ENCODE measurements around the gene LMTK2. TPM values are rescaled to one million over a fixed set of nuclear protein-coding genes. Genes with fewer than 3 reads are reported as not detected.
"Not testable (repeated sequence)": the region's sequence is repeated elsewhere in the genome, so short reads cannot be mapped to it uniquely, and the experiment has no call there.

LMTK2 gene
- total RNA-seq, 2 experiments from 2014 or later = 11.4 to 13.1 TPM

DNA sequence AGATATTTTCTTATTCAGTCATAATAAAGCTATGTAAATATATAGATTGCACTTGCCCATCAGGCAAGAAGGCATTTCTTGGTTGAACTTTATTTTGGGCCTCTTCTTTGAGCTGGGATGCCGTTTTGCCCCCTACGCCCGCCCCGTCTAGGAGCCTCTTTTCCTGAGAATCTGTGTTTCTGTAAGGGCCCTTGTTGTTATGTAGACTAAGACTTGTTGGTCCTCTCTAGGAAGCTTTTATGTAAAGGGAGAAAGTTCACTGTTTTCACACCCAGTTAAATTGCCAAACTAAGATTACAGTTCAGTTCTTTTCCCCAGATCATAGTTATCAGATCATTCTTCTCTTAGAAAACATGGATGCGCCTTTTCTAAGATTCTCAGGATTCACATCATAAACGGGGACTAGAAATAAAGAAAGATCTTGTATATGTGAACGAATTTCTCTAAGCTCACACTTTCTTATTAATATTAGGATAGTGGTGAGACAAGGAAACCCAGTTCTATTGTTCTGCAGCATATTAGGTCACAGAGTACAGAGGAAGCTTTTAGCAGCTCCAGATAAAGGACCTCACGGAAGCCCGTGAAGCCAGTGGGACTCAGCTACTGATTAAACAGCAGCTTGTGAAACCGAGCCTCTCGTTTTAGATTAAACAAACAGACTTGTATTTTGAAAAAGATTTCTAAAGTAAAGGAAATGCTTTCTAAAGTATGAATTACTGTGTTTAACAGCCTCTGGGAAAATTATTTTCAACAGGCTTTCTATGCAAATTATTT lies 3.8 kb downstream of the LMTK2 start:
- no peak for DNase-seq
- CTCF ChIA-PET = interaction anchor here (0.6 to 5.7 kb wide), 6 partner anchors 9 to 89 kb away, joined by 3 to 69 read pairs (median 3); no protein-coding TSS in a partner anchor
- Mint-ChIP-seq H3K36me3 (ENCODE audit: low read depth) (peaks cover 6% of the 10 kb centered on the region), H3K27me3 (ENCODE audit: low read depth) (no peaks in the 10 kb centered on the region), H3K27ac (no peak overlapping the region), H3K4me3 (no peak overlapping the region), H3K9me3 (no peaks in the 10 kb centered on the region), H3K4me1 (ENCODE audit: low read depth) (peaks cover 66% of the 10 kb centered on the region)
- intact Hi-C loops (cut with micrococcal nuclease) = no loop called here

DNA sequence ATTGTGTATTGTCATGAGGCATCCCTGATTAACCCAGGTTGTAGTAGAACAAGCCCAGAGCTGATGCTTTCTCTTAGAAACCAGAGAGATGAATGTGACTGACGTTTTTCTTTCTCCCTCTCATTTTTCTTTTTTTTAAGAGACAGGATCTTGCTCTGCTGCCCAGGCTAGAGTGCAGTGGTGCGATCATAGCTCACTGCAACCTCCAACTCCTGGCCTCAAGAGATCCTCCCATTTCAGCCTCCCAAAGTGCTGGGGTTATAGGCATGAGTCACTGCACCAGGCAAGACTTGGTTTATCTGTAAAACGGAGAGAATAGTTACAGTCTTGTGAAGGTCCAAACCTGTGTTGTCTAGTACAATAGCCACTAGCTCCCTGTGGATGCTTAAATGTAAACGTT lies 5.4 kb downstream of the LMTK2 start:
- CTCF ChIA-PET = interaction anchor here (0.6 to 5.7 kb wide), 3 partner anchors 55 to 249 kb away, joined by 5 to 69 read pairs (median 7); no protein-coding TSS in a partner anchor
- intact Hi-C loops (cut with micrococcal nuclease) = no loop called here
- Mint-ChIP-seq H3K4me3 (no peak overlapping the region), H3K27me3 (ENCODE audit: low read depth) (no peaks in the 10 kb centered on the region), H3K4me1 (ENCODE audit: low read depth) (peaks cover 62% of the 10 kb centered on the region), H3K27ac (no peak overlapping the region), H3K36me3 (ENCODE audit: low read depth) (peaks cover 4% of the 10 kb centered on the region), H3K9me3 (no peaks in the 10 kb centered on the region)
- DNase-seq = no peak

DNA sequence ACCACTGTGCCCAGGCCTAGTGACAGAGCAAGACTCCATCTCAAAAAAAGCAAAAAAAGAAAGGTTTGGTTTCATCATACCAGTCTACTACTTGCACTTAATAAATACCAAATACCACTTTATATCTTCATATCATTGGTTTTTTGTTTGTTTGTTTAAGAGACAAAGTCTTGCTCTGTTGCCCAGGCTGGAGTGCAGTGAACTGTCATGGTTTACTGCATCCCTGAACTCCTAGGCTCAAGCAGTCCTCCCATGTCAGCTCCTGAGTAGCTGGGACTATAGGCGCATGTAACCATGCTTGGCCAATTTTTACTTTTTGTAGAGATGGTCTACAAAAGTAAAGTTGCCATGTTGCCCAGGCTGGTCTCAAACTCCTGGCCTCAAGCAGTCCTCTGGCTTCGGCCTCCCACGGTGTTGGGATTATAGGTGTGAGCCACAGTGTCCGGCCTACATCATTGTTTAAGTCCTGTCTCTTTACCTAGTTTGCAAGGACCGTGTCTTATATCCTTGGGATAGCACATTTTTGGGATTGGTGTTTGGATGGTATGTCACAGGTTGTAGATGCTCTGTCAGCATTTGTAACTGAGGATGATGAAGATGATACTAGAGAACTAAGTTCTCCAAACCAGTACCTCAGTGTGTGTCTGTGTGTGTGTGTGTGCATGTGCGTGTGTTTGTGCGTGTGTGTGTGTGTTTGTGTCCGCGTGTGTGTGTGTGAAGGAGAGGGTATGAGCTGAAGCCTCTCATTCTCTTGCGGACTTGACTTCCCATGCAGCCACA lies 9.3 kb downstream of the LMTK2 start:
- H3K9me3 Mint-ChIP-seq = no peaks in the 10 kb centered on the region

DNA sequence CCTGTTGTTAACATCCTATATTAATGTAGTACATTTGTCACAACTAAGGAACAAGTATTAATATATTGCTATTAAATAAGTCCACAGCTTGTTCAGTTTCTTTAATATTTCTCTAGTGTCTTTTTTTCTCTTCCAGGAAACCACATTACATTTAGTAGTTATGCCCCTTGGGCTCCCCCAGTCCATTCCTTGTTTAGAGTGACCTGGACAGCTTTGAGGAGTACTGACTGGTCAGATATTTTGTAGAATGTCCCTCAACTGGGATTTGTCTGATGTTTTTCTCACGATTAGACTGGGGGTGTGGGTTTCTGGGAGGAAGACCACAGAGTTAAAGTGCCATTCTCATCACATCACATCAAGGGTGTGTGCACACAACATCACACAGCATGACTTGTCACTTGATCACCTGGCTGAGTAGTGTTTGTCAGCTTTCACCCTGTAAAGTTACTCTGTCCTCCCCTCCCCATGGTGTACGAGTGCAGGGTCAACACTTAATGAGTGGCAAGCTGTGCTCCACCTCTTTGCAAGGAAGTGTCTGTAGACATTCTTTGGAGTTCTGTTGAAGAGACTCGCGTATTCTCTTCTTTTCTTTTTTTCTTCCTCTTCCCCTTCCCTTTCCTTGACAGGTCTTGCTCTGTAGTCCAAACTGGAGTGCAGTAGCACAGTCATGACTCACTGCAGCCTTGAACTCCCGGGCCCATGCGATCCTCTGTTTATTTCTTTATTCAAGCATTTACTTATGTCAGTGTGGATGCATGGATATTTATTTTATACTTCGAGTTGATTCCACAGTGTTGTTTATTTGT lies 10.2 kb downstream of the LMTK2 start:
- intact Hi-C loops (cut with micrococcal nuclease) = no loop called here
- no peak for DNase-seq
- H3K27me3 Mint-ChIP-seq (ENCODE audit: low read depth) = no peaks in the 10 kb centered on the region

More for the DNA sequence above, 9.3 kb downstream of the LMTK2 start:
- CTCF ChIA-PET = no interaction called here
- DNase-seq = no peak
- peaks cover 7% of the 10 kb centered on the region for H3K36me3 Mint-ChIP-seq (ENCODE audit: low read depth)
- H3K4me3 Mint-ChIP-seq = no peak overlapping the region
- H3K4me1 Mint-ChIP-seq (ENCODE audit: low read depth) = peaks cover 36% of the 10 kb centered on the region
- intact Hi-C loops (cut with micrococcal nuclease) = loop anchor here (2.0 kb wide), 1 partner anchor 29 kb away; no protein-coding TSS in a partner anchor
- no peak overlapping the region for H3K27ac Mint-ChIP-seq
- H3K27me3 Mint-ChIP-seq (ENCODE audit: low read depth) = no peaks in the 10 kb centered on the region

DNA sequence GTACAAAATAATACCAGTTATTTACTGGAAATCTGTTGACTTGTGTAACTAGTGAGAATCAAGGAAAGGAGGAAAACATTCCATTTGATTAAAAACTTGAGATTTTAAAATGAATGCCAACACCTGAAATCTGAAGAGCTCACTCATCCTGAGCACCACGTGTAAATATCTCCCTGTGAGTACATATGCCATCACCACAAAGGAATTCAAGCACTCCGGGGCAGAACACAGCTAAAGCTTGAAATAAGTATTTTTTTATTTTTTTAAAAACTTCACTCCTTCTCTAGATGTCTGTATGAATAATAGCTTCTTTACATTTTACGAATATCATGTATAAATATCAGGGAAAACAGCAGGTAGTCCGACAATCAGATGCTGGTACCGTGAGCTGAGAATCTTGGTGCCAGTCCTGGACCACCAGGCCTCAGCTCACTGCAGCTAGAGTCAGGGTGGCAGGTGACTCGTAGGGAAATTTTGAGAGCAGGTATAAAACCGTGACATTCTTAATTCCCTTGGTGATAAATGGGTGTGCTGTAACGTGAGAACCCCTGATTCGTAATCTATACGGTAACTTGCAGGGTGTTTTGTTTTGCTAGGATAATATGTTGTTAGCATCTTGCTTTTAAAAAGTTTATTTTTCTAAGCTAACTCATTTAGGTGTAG lies 12.7 kb downstream of the LMTK2 start:
- Mint-ChIP-seq H3K9me3 (no peaks in the 10 kb centered on the region), H3K4me1 (ENCODE audit: low read depth) (peaks cover 12% of the 10 kb centered on the region)
- intact Hi-C loops (cut with micrococcal nuclease) = no loop called here

More for the DNA sequence above, 10.2 kb downstream of the LMTK2 start:
- CTCF ChIA-PET = interaction anchor here (1.0 to 1.4 kb wide), 2 partner anchors 11 to 48 kb away, joined by 3 read pairs; no protein-coding TSS in a partner anchor
- Mint-ChIP-seq H3K4me1 (ENCODE audit: low read depth) (peaks cover 30% of the 10 kb centered on the region), H3K9me3 (no peaks in the 10 kb centered on the region), H3K4me3 (no peak overlapping the region), H3K36me3 (ENCODE audit: low read depth) (peaks cover 6% of the 10 kb centered on the region), H3K27ac (no peak overlapping the region)

DNA sequence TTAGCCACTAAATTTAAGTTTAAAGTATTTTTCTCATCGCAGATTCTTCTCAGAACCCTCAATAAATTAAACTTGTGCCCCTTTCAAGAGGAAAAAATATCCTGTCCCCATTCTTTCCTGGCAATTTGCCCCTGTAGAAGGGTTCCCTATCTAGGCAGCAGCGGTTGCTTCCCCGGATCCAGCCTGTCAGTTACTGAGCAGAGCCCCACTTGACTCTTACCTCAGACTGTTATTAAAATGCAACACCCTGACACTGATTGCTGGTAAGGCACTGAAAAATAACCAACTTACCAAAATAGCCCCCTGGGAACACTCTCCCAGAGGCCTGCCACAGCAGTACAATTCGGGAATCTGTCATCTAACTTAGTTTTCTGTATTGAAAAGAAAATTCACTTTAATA lies 13.9 kb downstream of the LMTK2 start:
- H3K27me3 Mint-ChIP-seq (ENCODE audit: low read depth) = no peaks in the 10 kb centered on the region
- no peak for DNase-seq
- H3K4me3 Mint-ChIP-seq = no peak overlapping the region
- CTCF ChIA-PET = interaction anchor here (0.8 to 1.5 kb wide), 2 partner anchors 10 to 99 kb away, joined by 3 to 5 read pairs; no protein-coding TSS in a partner anchor
- H3K27ac Mint-ChIP-seq = no peak overlapping the region
- no peaks in the 10 kb centered on the region for H3K9me3 Mint-ChIP-seq
- H3K36me3 Mint-ChIP-seq (ENCODE audit: low read depth) = peaks cover 12% of the 10 kb centered on the region
- H3K4me1 Mint-ChIP-seq (ENCODE audit: low read depth) = peaks cover 7% of the 10 kb centered on the region
- intact Hi-C loops (cut with micrococcal nuclease) = no loop called here

More for the DNA sequence above, 12.7 kb downstream of the LMTK2 start:
- no peaks in the 10 kb centered on the region for H3K27me3 Mint-ChIP-seq (ENCODE audit: low read depth)
- no peak for DNase-seq
- H3K36me3 Mint-ChIP-seq (ENCODE audit: low read depth) = peaks cover 12% of the 10 kb centered on the region
- H3K27ac Mint-ChIP-seq = no peak overlapping the region
- no peak overlapping the region for H3K4me3 Mint-ChIP-seq
- CTCF ChIA-PET = interaction anchor here (0.6 to 1.7 kb wide), 6 partner anchors 11 to 415 kb away, joined by 3 to 8 read pairs (median 5); no protein-coding TSS in a partner anchor

DNA sequence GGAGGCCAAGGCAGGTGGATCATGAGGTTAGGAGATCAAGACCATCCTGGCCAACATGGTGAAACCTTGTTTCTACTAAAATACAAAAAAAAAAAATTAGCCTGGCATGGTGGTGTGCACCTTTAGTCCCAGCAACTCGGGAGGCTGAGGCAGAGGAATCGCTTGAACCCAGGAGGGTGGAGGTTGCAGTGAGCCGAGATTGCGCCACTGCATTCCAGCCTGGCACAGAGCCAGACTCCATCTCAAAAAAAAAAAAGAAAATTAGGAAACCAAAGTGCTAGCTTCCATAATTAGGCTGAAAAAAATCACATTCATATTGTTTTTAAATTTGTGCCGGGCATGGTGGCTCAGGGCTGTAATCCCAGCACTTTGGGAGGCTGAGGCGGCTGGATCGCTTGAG lies 14.7 kb downstream of the LMTK2 start:
- H3K27ac Mint-ChIP-seq; H3K4me3 Mint-ChIP-seq; DNase-seq; intact Hi-C loops (cut with micrococcal nuclease); H3K27me3 Mint-ChIP-seq (ENCODE audit: low read depth); H3K9me3 Mint-ChIP-seq; H3K4me1 Mint-ChIP-seq (ENCODE audit: low read depth): not testable (repeated sequence)
- peaks cover 12% of the 10 kb centered on the region for H3K36me3 Mint-ChIP-seq (ENCODE audit: low read depth)
- CTCF ChIA-PET = interaction anchor here (0.7 kb wide), 1 partner anchor 154 kb away, joined by 4 read pairs; no protein-coding TSS in a partner anchor

DNA sequence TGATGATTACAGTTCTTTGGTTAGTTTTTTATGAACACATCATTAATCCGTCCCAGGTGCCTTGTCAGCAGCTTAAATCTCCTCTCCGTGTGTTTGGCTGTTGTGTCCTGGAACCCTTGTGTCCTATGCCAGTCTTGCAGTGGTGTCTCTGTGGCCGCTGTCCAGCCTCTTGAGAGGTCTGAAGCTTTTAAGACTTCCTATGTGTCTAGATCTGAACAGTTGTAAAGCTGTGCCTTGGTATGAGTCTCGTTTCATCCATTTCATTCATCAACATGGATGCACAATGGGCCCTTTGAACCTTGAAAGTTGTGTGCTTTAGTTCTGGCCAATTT lies 16.7 kb downstream of the LMTK2 start:
- Mint-ChIP-seq H3K4me3 (no peak overlapping the region), H3K27ac (no peak overlapping the region), H3K4me1 (ENCODE audit: low read depth) (peaks cover 9% of the 10 kb centered on the region), H3K9me3 (no peaks in the 10 kb centered on the region), H3K36me3 (ENCODE audit: low read depth) (peaks cover 12% of the 10 kb centered on the region), H3K27me3 (ENCODE audit: low read depth) (no peaks in the 10 kb centered on the region)
- DNase-seq = no peak
- intact Hi-C loops (cut with micrococcal nuclease) = no loop called here
- CTCF ChIA-PET = interaction anchor here (0.6 kb wide), 1 partner anchor 270 kb away, joined by 4 read pairs; no protein-coding TSS in a partner anchor

DNA sequence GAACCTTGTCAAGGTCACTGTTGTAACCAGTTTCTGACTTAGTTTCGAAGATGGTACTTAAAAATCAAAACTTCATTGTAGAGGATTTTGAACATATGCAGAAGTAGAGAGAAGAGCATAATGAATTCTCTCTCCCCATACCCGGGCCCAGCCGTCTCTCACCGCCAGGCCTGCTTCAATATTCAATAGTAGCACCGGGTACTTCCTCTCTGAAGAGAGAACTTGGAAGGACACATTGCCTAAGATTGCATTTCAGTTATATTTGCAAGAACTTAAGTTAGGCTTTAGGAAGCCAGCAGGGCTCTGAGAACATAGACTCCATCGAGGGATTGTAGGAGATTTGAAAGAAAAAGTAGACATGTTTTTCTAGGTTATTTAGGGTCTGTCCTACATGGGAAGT lies 19.1 kb downstream of the LMTK2 start:
- intact Hi-C loops (cut with micrococcal nuclease) = no loop called here
- Mint-ChIP-seq H3K4me3 (no peak overlapping the region), H3K4me1 (ENCODE audit: low read depth) (peaks cover 21% of the 10 kb centered on the region), H3K9me3 (no peaks in the 10 kb centered on the region), H3K27me3 (ENCODE audit: low read depth) (no peaks in the 10 kb centered on the region), H3K27ac (no peak overlapping the region), H3K36me3 (ENCODE audit: low read depth) (peaks cover 9% of the 10 kb centered on the region)
- no peak for DNase-seq
- CTCF ChIA-PET = interaction anchor here (0.6 kb wide), 2 partner anchors 20 to 75 kb away, joined by 3 to 4 read pairs; no protein-coding TSS in a partner anchor

DNA sequence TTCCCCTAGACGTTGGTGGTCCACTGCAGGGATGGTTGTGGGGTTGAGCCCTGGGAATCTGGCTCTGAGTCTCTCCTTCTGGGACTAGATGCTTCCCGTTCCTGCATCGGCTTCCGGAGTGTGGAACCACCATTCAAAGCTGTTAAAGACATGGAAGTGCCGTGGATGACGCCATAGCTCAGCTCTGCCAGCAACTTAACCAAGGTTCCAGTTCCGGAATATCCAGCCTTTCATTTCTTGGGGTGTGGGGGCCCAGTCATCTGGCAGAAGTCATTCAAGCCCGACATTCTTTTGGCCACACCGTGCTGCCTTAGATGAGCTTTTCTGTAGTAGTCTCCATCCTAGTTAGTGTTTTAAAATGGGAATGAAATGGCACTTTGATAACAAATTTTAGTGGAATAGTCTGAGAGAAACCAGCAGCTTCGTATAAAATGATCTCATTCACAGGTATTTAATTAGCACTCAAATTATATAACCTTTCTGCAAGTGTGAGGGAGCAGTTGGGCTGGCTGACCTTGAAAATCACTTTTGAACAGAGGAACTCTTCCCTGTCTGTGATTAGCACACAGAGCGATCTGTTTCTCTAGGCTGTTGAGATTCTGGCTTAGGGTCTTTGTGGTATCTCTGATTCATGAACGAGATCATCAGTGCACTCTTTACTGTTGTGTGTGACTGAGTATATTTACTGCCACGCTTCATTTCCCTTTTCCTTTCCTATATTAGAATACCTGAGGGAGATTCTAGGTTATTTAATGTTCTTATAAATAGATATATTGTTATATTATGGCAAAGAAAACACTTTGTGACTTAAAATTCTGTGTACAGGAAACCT lies 19.9 kb downstream of the LMTK2 start:
- Mint-ChIP-seq H3K9me3 (no peaks in the 10 kb centered on the region), H3K36me3 (ENCODE audit: low read depth) (peaks cover 9% of the 10 kb centered on the region), H3K4me3 (no peak overlapping the region), H3K27ac (no peak overlapping the region), H3K4me1 (ENCODE audit: low read depth) (peaks cover 29% of the 10 kb centered on the region), H3K27me3 (ENCODE audit: low read depth) (no peaks in the 10 kb centered on the region)
- CTCF ChIA-PET = interaction anchor here (0.6 kb wide), 3 partner anchors 19 to 75 kb away, joined by 3 to 4 read pairs (median 4); no protein-coding TSS in a partner anchor
- intact Hi-C loops (cut with micrococcal nuclease) = no loop called here
- no peak for DNase-seq

DNA sequence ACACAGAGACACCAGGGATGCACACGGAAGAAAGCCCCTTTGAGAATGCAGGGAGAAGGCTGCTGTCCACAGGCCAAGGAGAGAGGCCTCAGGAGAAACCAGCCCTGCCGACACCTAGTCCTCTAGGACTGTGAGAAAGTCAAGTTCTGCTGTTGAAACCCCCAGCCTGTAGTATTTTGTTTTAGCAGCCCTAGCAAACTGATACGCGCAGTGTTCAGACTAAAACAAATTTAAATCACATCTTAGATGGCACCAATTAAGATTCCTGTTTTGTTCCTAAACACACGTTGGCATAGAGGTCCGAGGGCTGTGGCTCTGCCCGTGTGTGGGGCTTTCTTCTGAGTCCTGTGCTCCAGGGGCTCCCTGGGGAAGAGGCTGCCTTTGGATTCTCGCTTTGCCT lies 21.7 kb downstream of the LMTK2 start:
- H3K36me3 Mint-ChIP-seq (ENCODE audit: low read depth) = peaks cover 5% of the 10 kb centered on the region
- H3K9me3 Mint-ChIP-seq = no peaks in the 10 kb centered on the region

More for the DNA sequence above, 21.7 kb downstream of the LMTK2 start:
- Mint-ChIP-seq H3K27ac (no peak overlapping the region), H3K4me1 (ENCODE audit: low read depth) (peaks cover 45% of the 10 kb centered on the region), H3K27me3 (ENCODE audit: low read depth) (no peaks in the 10 kb centered on the region), H3K4me3 (no peak overlapping the region)
- DNase-seq = no peak
- intact Hi-C loops (cut with micrococcal nuclease) = no loop called here
- CTCF ChIA-PET = no interaction called here
